ENCODE data around the gene CELF4.

Gene CELF4

GRCh38 chr18:37253394-37254235 lies 312.0 kb downstream of the CELF4 start:
- TF ChIP-seq GATA2 (IDR thresholded peaks at IDR 0.05; ENCODE audit: low read depth, low read length) = no peak
- TF ChIP-seq GATA3 (IDR thresholded peaks at IDR 0.05; ENCODE audit: low read depth, low read length) = no peak

- no peak for TF ChIP-seq GATA2 (IDR thresholded peaks at IDR 0.05; ENCODE audit: low read depth, low read length)
- TF ChIP-seq GATA3 (IDR thresholded peaks at IDR 0.05; ENCODE audit: low read depth, low read length) = no peak
These were observed 312.7 kb downstream of the CELF4 start for GRCh38 chr18:37252854-37253393.

- TF ChIP-seq GATA3 (IDR thresholded peaks at IDR 0.05; ENCODE audit: low read depth, low read length) = no peak
- no peak for TF ChIP-seq GATA2 (IDR thresholded peaks at IDR 0.05; ENCODE audit: low read depth, low read length)
These were observed 313.3 kb downstream of the CELF4 start for GRCh38 chr18:37252342-37252741.

GRCh38 chr18:37251679-37252078 lies 313.9 kb downstream of the CELF4 start:
- TF ChIP-seq GATA3 (IDR thresholded peaks at IDR 0.05; ENCODE audit: low read depth, low read length) = no peak

- TF ChIP-seq GATA2 (IDR thresholded peaks at IDR 0.05; ENCODE audit: low read depth, low read length) = no peak
- no peak for TF ChIP-seq GATA3 (IDR thresholded peaks at IDR 0.05; ENCODE audit: low read depth, low read length)
These were observed 315.5 kb downstream of the CELF4 start for GRCh38 chr18:37249895-37250618.

DNA sequence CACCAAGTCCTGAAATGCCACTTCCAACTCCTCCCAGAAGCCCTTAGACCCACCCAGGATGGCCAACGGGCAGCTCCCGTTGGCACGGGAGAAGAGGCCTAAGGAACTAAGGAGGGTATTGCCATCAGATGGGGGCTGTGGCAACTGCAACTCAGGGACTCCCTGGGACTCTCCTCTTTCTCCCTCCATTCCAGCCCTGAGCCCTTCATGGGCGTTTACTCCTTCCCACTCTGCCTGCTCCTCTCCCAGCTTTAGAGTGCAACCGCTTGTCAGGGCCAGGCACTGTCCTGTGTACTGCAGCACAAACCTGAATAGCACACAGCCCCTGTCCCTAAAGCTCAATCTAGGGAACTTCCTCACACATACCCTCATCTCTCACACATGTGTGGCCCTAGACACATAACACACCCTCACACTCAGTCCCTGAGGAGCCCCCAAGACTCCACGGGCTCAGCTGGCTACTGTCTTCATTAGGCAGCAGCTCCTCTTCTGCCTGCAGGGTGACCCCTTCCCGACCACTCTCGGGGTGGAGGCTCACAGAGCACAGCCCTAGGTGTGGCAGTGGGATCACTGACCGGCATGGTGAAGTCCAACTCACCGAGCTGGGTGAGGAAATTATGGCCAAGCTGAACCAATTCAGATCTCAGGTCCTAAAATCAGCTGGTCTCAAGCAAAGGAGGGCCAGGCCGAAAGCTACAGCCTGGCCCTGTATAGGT lies 316.3 kb downstream of the CELF4 start:
- TF ChIP-seq GATA2 (IDR thresholded peaks at IDR 0.05; ENCODE audit: low read depth, low read length) (no peak), GATA3 (IDR thresholded peaks at IDR 0.05; ENCODE audit: low read depth, low read length) (no peak)

DNA sequence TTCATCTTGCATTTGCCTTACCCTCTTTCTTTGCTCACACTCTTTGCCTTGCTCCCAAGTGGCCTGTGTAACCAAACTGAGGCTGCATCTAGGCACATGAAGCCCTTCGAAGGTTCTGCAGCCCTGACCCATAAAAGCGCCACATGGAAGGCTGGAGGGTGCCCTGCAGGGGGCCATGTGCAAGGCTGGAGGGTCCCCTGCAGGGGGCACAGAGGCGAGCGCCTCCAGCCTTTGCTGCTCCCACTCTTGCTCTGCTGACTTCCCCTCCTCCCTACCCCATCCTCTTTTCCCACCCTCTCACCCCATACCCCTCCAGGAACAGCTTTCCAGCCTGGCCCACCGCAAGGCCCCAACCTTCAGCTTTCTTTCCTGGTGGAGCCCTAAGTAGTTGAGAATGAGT lies 317.3 kb downstream of the CELF4 start:
- TF ChIP-seq GATA3 (IDR thresholded peaks at IDR 0.05; ENCODE audit: low read depth, low read length) (no peak), GATA2 (IDR thresholded peaks at IDR 0.05; ENCODE audit: low read depth, low read length) (no peak)

- no peak for TF ChIP-seq GATA3 (IDR thresholded peaks at IDR 0.05; ENCODE audit: low read depth, low read length)
- TF ChIP-seq GATA2 (IDR thresholded peaks at IDR 0.05; ENCODE audit: low read depth, low read length) = no peak
These were observed 318.0 kb downstream of the CELF4 start for GRCh38 chr18:37247497-37248161.

DNA sequence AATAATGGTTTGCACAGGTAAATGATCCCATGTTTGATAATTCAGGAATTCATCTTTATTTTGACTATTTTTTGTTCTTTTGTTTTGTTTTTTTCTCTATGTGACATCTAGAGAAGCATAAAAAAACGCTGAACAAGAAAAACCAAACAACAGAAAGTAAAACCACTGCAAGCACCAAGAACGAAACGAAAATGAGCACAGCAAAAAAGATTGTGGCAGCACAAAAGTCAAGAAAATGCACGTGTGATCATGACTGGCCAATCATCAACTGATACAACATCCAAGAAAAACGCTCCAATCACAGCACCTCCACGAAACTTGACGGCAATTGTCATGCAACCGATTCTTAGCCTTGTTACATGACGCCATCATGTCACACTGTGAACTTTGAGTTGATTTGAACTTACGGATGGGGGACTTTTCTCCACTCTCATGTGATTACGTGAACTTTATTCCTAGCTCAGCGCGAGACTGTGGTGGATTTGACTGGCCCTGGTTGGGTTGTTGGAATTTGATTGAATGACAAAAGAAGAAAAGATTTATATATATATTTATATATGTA lies 318.7 kb downstream of the CELF4 start:
- TF ChIP-seq GATA2 (IDR thresholded peaks at IDR 0.05; ENCODE audit: low read depth, low read length) (no peak), GATA3 (IDR thresholded peaks at IDR 0.05; ENCODE audit: low read depth, low read length) (no peak)

GRCh38 chr18:37244618-37245017 lies 321.0 kb downstream of the CELF4 start:
- TF ChIP-seq GATA2 (IDR thresholded peaks at IDR 0.05; ENCODE audit: low read depth, low read length) (no peak), GATA3 (IDR thresholded peaks at IDR 0.05; ENCODE audit: low read depth, low read length) (no peak)

- TF ChIP-seq GATA3 (IDR thresholded peaks at IDR 0.05; ENCODE audit: low read depth, low read length) = no peak
These were observed 321.9 kb downstream of the CELF4 start for GRCh38 chr18:37243741-37244140.

DNA sequence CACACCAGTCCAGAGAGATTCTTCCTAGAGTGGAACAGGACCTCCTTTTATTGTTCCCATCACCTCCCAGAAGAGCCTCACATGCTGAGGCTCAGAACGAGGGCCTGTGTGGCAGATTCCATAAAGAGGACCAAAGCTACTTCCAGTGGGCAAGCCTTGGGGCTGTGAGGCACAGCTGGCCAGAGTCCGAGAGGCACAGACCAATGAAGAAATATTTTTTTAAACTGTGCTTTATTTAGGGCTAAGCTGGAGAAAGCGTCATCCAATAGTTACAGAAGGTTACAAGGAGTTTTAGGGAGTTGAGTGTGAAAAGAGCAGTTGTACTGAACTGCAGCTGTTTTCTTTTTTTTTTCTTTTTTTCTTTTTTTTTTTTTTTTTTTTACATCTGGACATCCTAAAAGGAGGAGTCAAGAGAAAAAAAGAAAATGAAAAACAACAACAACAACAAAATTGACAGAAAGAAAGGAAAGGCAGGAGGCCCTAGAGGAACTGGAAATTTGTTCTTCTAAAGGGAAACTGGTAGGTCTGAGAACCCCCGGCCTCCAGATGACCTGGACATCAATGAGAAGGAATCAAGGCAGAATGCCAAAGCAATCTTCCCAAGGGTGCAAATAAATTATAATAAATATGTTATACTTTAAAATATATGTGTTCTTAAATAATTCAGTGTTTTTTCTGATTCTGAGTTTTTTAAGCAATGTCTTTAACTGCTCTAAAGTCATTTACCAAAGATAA lies 322.6 kb downstream of the CELF4 start:
- TF ChIP-seq GATA3 (IDR thresholded peaks at IDR 0.05; ENCODE audit: low read depth, low read length) = no peak
- TF ChIP-seq GATA2 (IDR thresholded peaks at IDR 0.05; ENCODE audit: low read depth, low read length) = no peak

- TF ChIP-seq GATA2 (IDR thresholded peaks at IDR 0.05; ENCODE audit: low read depth, low read length) = no peak
- TF ChIP-seq GATA3 (IDR thresholded peaks at IDR 0.05; ENCODE audit: low read depth, low read length) = no peak
These were observed 323.5 kb downstream of the CELF4 start for GRCh38 chr18:37242091-37242490.

Measured in SH-SY5Y (cell line).